OCI-LY3 (cell line): ENCODE measurements around the gene SSTR5.

Source experiments
- H2AFZ ChIP-seq: fragments of 200-600, 300-600 bp; shearing (Covaris generic); 2 replicates; pipeline ENCODE4 v1.6.0; 2014; ENCODE audit warnings: antibody characterized with exemption, low read depth, low read length
- H3K27ac ChIP-seq: fragments of 200-600, 300-600 bp; sonication (generic); 2 replicates; pipeline ENCODE4 v1.5.1; 2014; ENCODE audit warnings: mild to moderate bottlenecking, low read length, moderate library complexity, mixed read lengths
- H3K27me3 ChIP-seq: fragments of 200-600, 300-600 bp; sonication (generic); 2 replicates; pipeline ENCODE4 v1.6.1; 2014; ENCODE audit warnings: low read depth, low read length, mixed read lengths
- H3K36me3 ChIP-seq: fragments of 200-600, 300-600 bp; sonication (generic); replicated peaks from 2 replicates; pipeline ENCODE3; 2014; ENCODE audit warnings: low read depth, low read length, mixed read lengths
- H3K4me1 ChIP-seq: fragments of 300-600, 200-600 bp; sonication (generic); 2 replicates; pipeline ENCODE4 v1.6.1; 2014; ENCODE audit warnings: low read length, mixed read lengths
- H3K4me2 ChIP-seq: fragments of 200-600, 300-600 bp; sonication (generic); 2 replicates; pipeline ENCODE4 v1.6.1; 2014; ENCODE audit warnings: low read length, mixed read lengths
- H3K4me3 ChIP-seq: fragments of 300-600, 200-600 bp; sonication (generic); 2 replicates; pipeline ENCODE4 v1.5.1; 2014; ENCODE audit warnings: antibody characterized with exemption, mild to moderate bottlenecking, low read length, moderate library complexity
- H3K79me2 ChIP-seq: fragments of 300-600, 200-600 bp; shearing (Covaris generic); 2 replicates; pipeline ENCODE4 v1.6.1; 2014; ENCODE audit warnings: mild to moderate bottlenecking, low read length, mixed read lengths
- H3K9ac ChIP-seq: fragments of 300-600, 200-600 bp; shearing (Covaris generic); 2 replicates; pipeline ENCODE4 v1.6.0; 2014; ENCODE audit warnings: mild to moderate bottlenecking, low read length, moderate library complexity
- H3K9me3 ChIP-seq: fragments of 200-600, 300-600 bp; shearing (Covaris generic); 2 replicates; pipeline ENCODE4 v1.6.1; 2014; ENCODE audit warnings: low read length, mixed read lengths; ENCODE audit not compliant: insufficient read depth
- H4K20me1 ChIP-seq: fragments of 200-600, 300-600 bp; sonication (generic); 2 replicates; pipeline ENCODE4 v1.6.1; 2016; ENCODE audit warnings: low read length, mixed read lengths; ENCODE audit not compliant: insufficient read depth
- EZH2phosphoT487 ChIP-seq: fragments of 200-600 bp; shearing (Covaris generic); IDR thresholded peaks from 2 replicates; pipeline ENCODE4 v1.6.1; 2018; ENCODE audit warnings: antibody characterized with exemption, mixed run types, low read depth
- TF ChIP-seq, protein P1 (sequence below): fragments of 200-600, 300-600 bp; sonication (generic); IDR thresholded peaks from 2 replicates; pipeline ENCODE4 v1.5.1; 2014; ENCODE audit warnings: antibody characterized with exemption, low read length, low read depth

SSTR5 gene

GRCh38 chr16:1040346-1040745 is 32.2 kb upstream of the SSTR5 start:
- TF ChIP-seq, protein P1, sequence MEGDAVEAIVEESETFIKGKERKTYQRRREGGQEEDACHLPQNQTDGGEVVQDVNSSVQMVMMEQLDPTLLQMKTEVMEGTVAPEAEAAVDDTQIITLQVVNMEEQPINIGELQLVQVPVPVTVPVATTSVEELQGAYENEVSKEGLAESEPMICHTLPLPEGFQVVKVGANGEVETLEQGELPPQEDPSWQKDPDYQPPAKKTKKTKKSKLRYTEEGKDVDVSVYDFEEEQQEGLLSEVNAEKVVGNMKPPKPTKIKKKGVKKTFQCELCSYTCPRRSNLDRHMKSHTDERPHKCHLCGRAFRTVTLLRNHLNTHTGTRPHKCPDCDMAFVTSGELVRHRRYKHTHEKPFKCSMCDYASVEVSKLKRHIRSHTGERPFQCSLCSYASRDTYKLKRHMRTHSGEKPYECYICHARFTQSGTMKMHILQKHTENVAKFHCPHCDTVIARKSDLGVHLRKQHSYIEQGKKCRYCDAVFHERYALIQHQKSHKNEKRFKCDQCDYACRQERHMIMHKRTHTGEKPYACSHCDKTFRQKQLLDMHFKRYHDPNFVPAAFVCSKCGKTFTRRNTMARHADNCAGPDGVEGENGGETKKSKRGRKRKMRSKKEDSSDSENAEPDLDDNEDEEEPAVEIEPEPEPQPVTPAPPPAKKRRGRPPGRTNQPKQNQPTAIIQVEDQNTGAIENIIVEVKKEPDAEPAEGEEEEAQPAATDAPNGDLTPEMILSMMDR, result no peak
- TF ChIP-seq EZH2phosphoT487, result no peak
- Histone ChIP-seq H4K20me1 (no peaks in the 10 kb centered on the region), H3K4me3 (no peak overlapping the region), H3K36me3 (no peaks in the 10 kb centered on the region), H3K9ac (no peak overlapping the region), H3K27ac (no peak overlapping the region), H3K9me3 (no peaks in the 10 kb centered on the region), H3K4me2 (no peak overlapping the region), H3K4me1 (no peaks in the 10 kb centered on the region), H2AFZ (no peak overlapping the region), H3K27me3 (no peaks in the 10 kb centered on the region), H3K79me2 (no peaks in the 10 kb centered on the region)

- Histone ChIP-seq H3K9me3 (no peaks in the 10 kb centered on the region), H3K4me1 (no peaks in the 10 kb centered on the region), H3K27ac (no peak overlapping the region), H2AFZ (no peak overlapping the region), H3K4me2 (no peak overlapping the region), H3K9ac (no peak overlapping the region), H3K36me3 (no peaks in the 10 kb centered on the region), H3K27me3 (no peaks in the 10 kb centered on the region), H4K20me1 (no peaks in the 10 kb centered on the region), H3K79me2 (no peaks in the 10 kb centered on the region), H3K4me3 (no peak overlapping the region)
- no peak for TF ChIP-seq EZH2phosphoT487
- TF ChIP-seq, protein P1, result no peak
These were observed 30.4 kb upstream of the SSTR5 start for GRCh38 chr16:1042049-1042744.

- no peak overlapping the region for H3K27ac ChIP-seq
- no peaks in the 10 kb centered on the region for H4K20me1 ChIP-seq
- TF ChIP-seq EZH2phosphoT487, result no peak
- H3K9ac ChIP-seq, result no peak overlapping the region
- H3K27me3 ChIP-seq, result no peaks in the 10 kb centered on the region
- H3K4me3 ChIP-seq, result no peak overlapping the region
- no peaks in the 10 kb centered on the region for H3K9me3 ChIP-seq
- H3K79me2 ChIP-seq, result no peaks in the 10 kb centered on the region
- H3K36me3 ChIP-seq, result no peaks in the 10 kb centered on the region
- H3K4me1 ChIP-seq, result no peaks in the 10 kb centered on the region
- H3K4me2 ChIP-seq, result no peak overlapping the region
- no peak overlapping the region for H2AFZ ChIP-seq
These were observed 29.7 kb upstream of the SSTR5 start for GRCh38 chr16:1042866-1043265.

DNA sequence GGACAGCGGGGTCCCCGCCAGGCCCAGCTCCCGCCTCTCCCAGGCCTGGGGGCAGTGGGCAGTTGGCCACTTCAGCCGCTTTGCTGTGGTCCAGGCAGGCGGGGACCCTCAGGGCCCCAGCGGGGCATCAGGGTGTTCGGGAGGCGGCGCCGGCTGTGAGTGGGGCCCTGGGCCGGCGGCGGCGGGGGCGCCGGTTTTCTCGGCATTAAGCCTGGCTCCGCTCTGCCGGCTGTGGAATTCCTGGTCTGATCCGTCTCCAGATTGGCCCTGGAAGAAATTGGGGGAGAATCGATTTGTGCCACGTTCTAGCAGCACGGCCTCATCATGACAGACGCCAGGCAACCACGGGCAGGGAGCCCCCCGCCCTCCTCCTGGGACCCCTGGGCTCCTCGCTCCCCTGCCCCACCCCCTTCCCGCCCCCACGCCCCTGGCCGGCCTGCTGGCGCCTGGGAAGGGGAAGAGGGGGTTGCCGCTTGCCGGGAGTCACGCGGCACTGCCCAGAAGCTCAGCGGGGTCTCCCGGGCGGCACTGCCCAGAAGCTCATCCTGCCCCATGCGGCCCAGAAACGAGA is 28.6 kb upstream of the SSTR5 start:
- no peaks in the 10 kb centered on the region for H3K36me3 ChIP-seq
- no peaks in the 10 kb centered on the region for H3K4me1 ChIP-seq
- no peak overlapping the region for H3K4me3 ChIP-seq
- no peak overlapping the region for H2AFZ ChIP-seq
- H3K4me2 ChIP-seq, result no peak overlapping the region
- H3K27me3 ChIP-seq, result no peaks in the 10 kb centered on the region
- H3K9ac ChIP-seq, result no peak overlapping the region
- no peaks in the 10 kb centered on the region for H3K9me3 ChIP-seq
- H3K27ac ChIP-seq, result no peak overlapping the region
- TF ChIP-seq, protein P1, result no peak
- TF ChIP-seq EZH2phosphoT487, result no peak
- no peaks in the 10 kb centered on the region for H4K20me1 ChIP-seq
- H3K79me2 ChIP-seq, result no peaks in the 10 kb centered on the region
